NOMO-1 (cell line): ENCODE measurements around the gene SKOR1.

Experiments used
- DNase-seq, 2 experiments: peaks; one replicate each; lab custom pipeline; 2025; ENCODE audit not compliant: unreplicated experiment in 2 of 2; lab: John Stamatoyannopoulos, UW

The SKOR1 gene

GRCh38 chr15:67792250-67792942 lies 32.9 kb upstream of the SKOR1 start:
- no peak for DNase-seq

DNA sequence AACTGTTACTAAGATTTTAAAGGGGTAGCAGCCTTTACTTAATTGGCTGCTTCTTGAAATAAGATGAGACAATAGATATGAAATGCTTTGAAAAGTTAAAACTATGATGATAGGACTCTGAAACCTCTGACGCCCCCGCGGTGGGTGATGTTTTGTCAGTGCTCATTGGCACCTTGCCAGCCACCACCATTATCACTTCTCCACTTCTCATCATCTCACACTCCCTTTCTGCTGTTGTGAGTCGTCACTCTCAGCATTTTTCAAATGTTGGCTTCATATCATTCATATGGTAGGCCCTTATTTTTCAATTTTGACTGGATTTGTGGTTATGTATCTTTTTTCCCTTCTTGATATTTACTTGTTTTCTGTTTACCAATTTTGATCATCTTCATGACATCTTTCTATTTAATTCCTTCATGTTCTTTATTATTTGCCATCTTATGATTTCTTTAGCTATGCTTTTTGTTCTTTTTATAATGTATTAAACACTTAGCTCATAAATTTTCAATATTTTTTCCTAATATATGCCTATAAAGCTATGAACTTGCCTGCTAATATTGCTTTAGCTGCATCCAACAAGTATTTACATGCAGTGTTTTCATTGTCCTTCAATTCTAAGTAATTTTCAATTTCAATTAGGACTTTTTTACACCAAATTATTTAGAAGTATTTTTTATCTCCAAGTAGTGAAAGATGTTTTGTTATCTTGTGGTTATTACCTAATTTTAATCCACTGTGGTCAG lies 30.3 kb upstream of the SKOR1 start:
- no peak for DNase-seq

DNA sequence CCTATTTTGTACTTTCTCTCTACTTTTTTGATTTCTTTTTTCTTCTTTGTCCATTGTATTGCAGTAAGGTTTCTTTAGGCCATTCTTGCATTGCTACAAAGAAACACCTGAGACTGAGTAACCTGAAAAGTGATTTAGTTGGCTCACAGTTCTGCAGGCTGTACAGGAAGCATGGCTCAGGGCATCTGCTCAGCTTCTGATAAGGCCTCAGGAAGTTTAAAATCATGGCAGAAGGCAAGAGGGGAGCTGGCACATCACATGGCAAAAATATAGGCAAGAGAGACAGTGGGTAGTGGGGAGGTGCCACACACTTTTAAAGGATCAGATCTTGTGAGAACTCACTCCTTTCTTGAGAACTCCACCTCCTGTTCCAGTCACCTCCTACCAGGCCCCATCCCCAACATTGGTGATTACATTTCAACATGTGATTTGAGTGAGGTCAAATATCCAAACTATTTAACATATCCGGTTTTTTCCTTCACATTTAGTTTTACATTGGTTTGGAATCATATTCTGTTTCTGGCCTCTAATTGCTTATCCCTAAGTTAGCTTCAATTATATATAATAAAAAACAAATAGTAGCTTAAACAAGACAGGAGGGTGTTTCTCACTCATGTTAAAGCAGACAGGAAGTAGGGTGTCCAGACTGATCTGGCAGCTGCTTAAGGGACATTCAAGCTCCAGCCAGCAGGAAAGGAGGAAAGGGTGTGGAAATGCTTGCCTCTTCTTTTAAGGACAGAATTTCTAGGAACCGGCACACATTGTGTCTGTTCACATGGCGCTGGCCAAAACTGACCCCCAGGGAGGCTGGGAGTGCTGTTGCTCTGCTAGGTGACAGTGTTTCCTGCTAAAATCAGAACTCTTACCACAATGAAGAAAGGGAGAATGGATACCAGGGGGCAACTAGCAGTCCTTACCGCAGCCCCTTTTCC lies 28.8 kb upstream of the SKOR1 start:
- no peak for DNase-seq

DNA sequence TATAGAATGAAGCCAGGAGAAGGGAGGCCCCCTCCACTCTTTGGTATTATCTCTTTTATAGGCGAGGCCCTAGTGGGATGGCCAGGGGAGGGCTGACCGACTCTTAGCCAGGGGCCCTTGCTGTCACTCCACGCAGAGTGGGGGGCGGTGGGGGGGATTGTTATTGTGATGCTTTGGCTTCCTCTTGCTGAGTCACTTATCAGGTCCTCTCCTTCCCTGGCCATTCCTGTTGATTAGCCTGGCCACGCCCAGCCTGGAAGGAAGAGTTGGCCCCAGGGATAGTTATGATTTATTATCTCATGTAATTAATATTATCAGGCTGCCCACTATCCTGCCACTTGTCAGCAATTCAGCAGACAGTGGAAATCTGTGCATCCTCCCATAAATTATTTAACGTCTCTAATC lies 25.5 kb upstream of the SKOR1 start:
- no peak for DNase-seq

DNA sequence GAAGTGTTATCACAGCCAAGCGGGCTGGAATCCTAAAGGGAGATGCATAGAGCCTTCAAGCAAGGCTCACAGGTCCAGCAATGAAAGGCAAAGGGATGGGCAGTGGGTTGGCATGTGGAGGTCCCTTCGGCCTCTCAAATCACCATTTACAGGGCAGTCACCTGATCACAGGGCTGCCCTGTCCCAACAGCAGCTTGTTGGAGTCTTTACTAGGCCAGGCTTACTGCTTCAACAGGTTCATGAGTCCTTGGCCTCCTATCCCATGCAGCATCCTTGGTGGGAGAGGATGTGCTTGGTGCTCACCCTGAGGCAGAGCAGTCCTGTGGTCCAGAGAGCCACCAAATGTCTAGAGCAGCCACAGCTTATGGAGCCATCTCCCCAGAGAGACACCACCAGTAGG lies 24.2 kb upstream of the SKOR1 start:
- no peak for DNase-seq

GRCh38 chr15:67801926-67802914 lies 23.1 kb upstream of the SKOR1 start:
- no peak for DNase-seq

DNA sequence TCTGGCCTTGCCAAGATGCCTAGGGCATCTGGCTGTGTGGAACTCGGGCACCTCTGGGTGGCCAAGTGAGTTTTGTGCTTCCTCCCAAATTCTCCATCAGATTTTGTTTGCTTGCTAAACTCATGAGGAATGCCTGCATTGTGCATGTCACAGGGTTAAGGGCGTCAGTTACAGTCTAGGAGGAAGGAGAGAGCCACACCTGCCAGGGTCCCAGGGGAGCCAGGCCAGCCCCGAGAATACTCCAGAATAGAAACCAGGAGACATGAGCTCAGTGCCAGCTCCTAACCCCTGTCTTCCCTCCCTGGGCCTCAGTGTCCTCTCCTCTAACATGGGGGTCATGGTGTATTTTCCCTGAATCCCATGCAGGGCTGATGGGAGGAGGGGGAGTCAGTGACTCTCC lies 22.0 kb upstream of the SKOR1 start:
- no peak for DNase-seq

DNA sequence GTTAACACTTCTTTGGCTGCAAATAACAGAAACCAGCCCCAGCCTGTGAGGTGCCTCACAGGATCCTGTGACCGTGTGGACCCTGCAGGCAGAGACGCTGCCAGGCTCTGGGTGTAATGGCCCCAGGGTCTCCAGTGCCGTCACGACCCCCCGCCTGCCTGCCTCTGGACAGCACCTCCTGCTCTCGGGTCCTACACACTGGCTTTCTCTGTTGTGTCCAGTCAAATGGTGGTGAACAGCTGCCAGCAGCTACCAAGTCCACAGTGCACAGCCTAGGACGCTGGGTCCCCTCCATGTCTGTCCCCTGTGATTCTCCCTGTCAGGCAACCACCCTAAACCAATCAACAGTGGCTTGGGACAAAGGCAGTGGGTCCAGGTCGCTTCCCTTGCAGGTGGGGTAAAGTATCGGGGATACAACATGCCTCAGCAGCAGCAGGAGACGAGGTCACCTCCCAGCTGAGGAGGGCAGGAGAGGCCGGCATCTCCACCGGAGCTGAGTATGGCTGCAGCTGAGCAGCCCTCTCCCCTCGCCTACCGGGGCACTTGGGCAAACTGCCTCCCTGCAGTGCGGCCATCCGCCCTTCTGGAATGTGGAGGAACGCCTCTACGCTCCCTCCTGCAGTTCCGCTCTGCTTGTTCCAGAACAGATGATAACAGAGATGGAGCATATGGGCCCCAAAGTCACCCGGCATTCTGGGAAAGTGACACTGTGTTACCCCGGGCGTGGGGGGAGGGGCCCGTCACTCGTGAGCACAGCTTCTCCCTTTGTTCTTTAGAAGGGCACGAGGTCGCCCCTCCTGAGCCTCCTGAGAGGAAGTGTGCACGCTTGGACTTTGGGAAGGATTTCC lies 21.1 kb upstream of the SKOR1 start:
- no peak for DNase-seq

GRCh38 chr15:67805008-67805665 lies 20.2 kb upstream of the SKOR1 start:
- no peak for DNase-seq

- DNase-seq: no peak
Observed at GRCh38 chr15:67805666-67806516, 19.4 kb upstream of the SKOR1 start.

DNA sequence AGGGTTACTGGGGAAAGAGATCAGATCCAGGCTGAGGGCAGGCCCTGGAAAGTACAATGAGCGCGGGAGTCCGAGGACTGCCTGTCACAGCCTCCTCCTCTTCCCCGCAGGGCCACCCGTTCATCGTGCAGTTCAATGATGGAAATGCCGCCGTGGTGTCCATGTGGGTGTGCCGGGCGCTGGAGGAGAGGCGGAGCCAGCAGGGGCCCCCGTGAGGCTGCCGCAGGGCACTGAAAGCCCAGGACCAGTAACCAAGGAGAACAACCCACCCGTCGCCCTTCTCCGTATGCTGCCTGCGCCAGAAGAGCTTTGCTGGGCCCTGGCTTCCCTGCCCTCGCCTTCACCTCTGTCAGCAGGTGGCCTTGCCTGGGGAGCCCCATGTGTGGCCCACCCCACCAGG lies 18.8 kb upstream of the SKOR1 start:
- DNase-seq: no peak

DNA sequence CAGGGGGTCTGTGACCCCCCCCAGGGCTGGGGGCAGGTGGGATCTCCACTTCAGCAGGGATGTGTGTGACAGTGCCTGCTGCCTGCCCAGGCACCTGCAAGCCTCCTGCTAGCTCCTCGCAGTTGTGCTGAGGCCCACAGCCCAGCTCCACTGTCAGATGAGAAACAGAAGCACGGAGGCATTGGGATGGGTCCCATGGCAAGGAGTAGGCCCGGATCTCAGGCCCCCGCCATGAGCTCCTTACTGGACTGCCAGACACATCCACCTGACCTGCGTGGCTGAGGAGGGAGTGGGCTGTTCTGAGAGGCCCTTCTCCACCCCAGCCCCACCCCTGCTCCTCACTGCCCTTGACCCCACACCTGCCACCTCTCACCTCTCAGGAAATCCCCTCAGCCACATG lies 18.2 kb upstream of the SKOR1 start:
- DNase-seq: no peak

DNA sequence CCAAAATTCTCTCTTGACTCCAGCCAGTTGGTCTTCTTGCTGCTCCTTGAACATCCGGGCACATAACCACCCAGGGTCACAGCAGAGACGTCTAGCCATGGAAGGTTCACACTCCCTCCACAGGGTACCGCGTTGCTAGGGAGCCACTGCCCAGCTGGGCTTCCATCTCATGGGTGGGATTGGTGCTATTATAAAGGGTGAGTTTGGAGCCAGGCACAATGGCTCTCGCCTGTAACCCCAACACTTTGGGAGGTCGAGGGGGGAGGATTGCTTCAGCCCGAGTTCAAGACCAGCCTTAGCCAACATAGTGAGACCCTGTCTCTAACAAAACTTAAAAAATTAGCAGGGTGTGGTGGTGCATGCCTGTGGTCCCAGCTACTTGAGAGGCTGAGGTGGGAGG lies 17.5 kb upstream of the SKOR1 start:
- no peak for DNase-seq

- DNase-seq: no peak
Observed at GRCh38 chr15:67808821-67809220, 16.5 kb upstream of the SKOR1 start.

DNA sequence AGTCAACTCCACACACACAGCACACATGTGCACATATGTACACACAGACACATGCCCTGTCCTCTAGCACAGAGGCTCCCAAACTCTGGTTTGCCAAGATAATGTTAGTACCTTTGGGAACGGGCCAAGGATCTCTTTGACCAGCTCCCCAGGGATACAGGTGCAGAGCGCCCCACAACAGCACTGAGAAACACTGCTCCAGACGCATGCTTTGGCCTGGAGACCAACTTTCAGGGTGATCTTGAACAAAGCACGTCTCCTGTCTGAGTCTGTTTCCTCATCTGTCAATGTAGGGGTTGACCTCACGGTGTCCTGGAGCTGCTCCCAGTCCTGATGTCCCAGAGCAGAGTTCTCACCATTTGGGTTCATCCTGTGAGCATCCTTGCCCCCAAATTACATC lies 15.9 kb upstream of the SKOR1 start:
- no peak for DNase-seq

- no peak for DNase-seq
Observed at GRCh38 chr15:67809866-67810265, 15.4 kb upstream of the SKOR1 start.

DNA sequence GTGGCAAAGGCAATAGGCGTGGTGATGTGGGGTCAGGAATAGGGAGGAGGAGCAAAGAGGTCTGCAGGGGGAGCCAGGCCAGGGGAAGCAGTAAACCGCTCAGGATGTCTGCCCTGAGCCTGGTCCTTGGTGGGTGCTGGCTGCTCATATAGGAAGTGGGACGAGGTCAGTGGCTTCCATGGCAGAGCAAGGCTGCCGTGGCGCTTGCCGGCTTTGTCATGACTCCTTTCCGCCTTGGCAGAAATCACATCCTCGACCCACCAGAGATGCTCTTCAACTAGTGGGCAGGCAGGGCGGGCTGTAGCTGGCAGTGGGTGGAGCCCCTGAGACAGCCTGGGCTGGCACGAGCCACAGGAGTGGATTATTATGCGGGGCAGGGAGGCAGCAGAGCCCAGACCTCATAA lies 13.1 kb upstream of the SKOR1 start:
- no peak for DNase-seq

- DNase-seq: no peak
Observed at GRCh38 chr15:67813104-67813634, 12.1 kb upstream of the SKOR1 start.
